Fibroblast of the aortic adventitia (primary cell): ENCODE results near the gene KPNA1. TPM values are rescaled to one million over a fixed set of nuclear protein-coding genes. Genes with fewer than 3 reads are reported as not detected.

Experiments
- DNase-seq: peaks from one replicate; pipeline ENCODE4 v3.0.0-alpha.2; 2010; ENCODE audit warnings: low read depth
- H3K4me3 ChIP-seq: 2 replicates; pipeline ENCODE4 v1.5.1; 2011; ENCODE audit warnings: low read depth, mild to moderate bottlenecking, control low read depth, low read length, moderate library complexity
- CTCF ChIP-seq: IDR thresholded peaks from 2 replicates; pipeline ENCODE4 v1.5.1; 2011; ENCODE audit warnings: mild to moderate bottlenecking, low read length, control low read depth, inconsistent platforms; ENCODE audit not compliant: insufficient read depth
- total RNA-seq: library from RNA; depleted of rRNA; stranded (reverse); fragments of >200 nt; gene quantifications from 2 replicates; pipeline ENCODE4 v1.2.3, GENCODE V29; 2012; ENCODE audit warnings: low replicate concordance

Gene KPNA1
- 31.6 and 47.3 TPM in 2 replicates for total RNA-seq

- TF ChIP-seq CTCF, result no peak
- H3K4me3 ChIP-seq, result peak within 1 kb of the TSS; percentile 70
- DNase-seq, result peak; percentile 86
Measured at GRCh38 chr3:122514123-122515019, at the start of gene KPNA1. Gene KPNA1 (minus strand): TSS chr3:122514939. CDS start chr3:122496565, 18,374 bp downstream.

- DNase-seq, result peak; percentile 75
- TF ChIP-seq CTCF, result no peak
- H3K4me3 ChIP-seq, result peak within 1 kb of the TSS; percentile 85
Measured at GRCh38 chr3:122564155-122564912, 49.6 kb upstream of the KPNA1 start, which contains the start of the genes DTX3L and PARP9. Gene DTX3L (plus strand): TSS chr3:122564338. CDS start chr3:122564427, 89 bp downstream. Gene PARP9 (minus strand): TSS chr3:122564300. CDS start chr3:122559620, 4,680 bp downstream.

GRCh38 chr3:122563717-122564025 lies 48.9 kb upstream of the KPNA1 start:
- DNase-seq, result peak; percentile 32

GRCh38 chr3:122562923-122563716 lies 48.4 kb upstream of the KPNA1 start:
- H3K4me3 ChIP-seq, result peak overlapping the region; percentile 85
- no peak for TF ChIP-seq CTCF
- peak; percentile 31 for DNase-seq

More at GRCh38 chr3:122563717-122564025, 48.9 kb upstream of the KPNA1 start:
- peak overlapping the region; percentile 85 for H3K4me3 ChIP-seq
- TF ChIP-seq CTCF, result no peak

- TF ChIP-seq CTCF, result peak; percentile 62
- H3K4me3 ChIP-seq, result no peak overlapping the region
- DNase-seq, result peak; percentile 77
Measured at GRCh38 chr3:122560680-122561079, 45.9 kb upstream of the KPNA1 start.

GRCh38 chr3:122559906-122560305 lies 45.2 kb upstream of the KPNA1 start:
- DNase-seq, result no peak
- no peak overlapping the region for H3K4me3 ChIP-seq
- no peak for TF ChIP-seq CTCF
